PFSK-1 (cell line): ENCODE measurements around the gene ZBED4.

ENCODE experiments used
- FOXP2 ChIP-seq: optimal IDR thresholded peaks from 2 replicates; pipeline ENCODE3; 2011; ENCODE audit warnings: borderline replicate concordance, control low read depth, inconsistent platforms; ENCODE audit not compliant: insufficient read depth; ENCODE audit errors: extremely low read length, extremely low read depth
- POLR2AphosphoS5 ChIP-seq: IDR thresholded peaks from 2 replicates; pipeline ENCODE4 v1.6.1; 2012; ENCODE audit warnings: low read depth, mild to moderate bottlenecking, control low read depth, low read length, moderate library complexity
- SIN3A ChIP-seq: IDR thresholded peaks from 2 replicates; pipeline ENCODE4 v1.6.1; 2012; ENCODE audit warnings: mild to moderate bottlenecking, low read length, moderate library complexity, borderline replicate concordance; ENCODE audit not compliant: insufficient read depth
- TAF1 ChIP-seq: IDR thresholded peaks from 2 replicates; pipeline ENCODE4 v1.6.1; 2012; ENCODE audit warnings: low read length, control low read depth, borderline replicate concordance; ENCODE audit not compliant: insufficient read depth
- TF ChIP-seq, protein P1 (sequence below), 2 experiments: IDR thresholded peaks; 2 replicates each; pipeline versions ENCODE4 v1.6.1 to v1.8.0; 2011 to 2012; ENCODE audit warnings: low read depth in 2 of 2, low read length in 2 of 2, control low read depth in 1 of 2, inconsistent platforms in 1 of 2, mild to moderate bottlenecking in 1 of 2, moderate library complexity in 1 of 2; ENCODE audit not compliant: insufficient read depth in 1 of 2

The ZBED4 gene

DNA sequence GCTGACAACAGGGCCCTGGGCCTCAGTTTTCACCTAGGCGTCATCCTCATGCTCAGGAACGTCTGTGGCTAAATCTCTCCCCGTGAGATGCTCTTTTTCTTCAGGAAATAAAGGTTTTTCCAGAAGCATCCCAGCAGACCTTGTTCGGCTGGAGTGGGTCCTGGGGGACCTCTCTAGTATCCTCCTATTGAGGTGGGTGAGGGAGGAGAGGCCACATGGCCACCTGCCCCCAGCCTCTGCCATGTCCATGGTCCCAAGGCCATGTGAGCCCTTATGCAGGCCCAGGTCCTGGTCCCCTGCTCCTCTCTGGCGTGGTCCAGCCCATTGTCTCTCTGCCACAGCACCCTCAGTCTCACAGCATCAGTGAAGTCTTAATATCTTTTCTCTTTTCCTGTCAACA lies 42.6 kb downstream of the ZBED4 start:
- no peak for TF ChIP-seq POLR2AphosphoS5
- no peak for TF ChIP-seq TAF1
- TF ChIP-seq, protein P1, sequence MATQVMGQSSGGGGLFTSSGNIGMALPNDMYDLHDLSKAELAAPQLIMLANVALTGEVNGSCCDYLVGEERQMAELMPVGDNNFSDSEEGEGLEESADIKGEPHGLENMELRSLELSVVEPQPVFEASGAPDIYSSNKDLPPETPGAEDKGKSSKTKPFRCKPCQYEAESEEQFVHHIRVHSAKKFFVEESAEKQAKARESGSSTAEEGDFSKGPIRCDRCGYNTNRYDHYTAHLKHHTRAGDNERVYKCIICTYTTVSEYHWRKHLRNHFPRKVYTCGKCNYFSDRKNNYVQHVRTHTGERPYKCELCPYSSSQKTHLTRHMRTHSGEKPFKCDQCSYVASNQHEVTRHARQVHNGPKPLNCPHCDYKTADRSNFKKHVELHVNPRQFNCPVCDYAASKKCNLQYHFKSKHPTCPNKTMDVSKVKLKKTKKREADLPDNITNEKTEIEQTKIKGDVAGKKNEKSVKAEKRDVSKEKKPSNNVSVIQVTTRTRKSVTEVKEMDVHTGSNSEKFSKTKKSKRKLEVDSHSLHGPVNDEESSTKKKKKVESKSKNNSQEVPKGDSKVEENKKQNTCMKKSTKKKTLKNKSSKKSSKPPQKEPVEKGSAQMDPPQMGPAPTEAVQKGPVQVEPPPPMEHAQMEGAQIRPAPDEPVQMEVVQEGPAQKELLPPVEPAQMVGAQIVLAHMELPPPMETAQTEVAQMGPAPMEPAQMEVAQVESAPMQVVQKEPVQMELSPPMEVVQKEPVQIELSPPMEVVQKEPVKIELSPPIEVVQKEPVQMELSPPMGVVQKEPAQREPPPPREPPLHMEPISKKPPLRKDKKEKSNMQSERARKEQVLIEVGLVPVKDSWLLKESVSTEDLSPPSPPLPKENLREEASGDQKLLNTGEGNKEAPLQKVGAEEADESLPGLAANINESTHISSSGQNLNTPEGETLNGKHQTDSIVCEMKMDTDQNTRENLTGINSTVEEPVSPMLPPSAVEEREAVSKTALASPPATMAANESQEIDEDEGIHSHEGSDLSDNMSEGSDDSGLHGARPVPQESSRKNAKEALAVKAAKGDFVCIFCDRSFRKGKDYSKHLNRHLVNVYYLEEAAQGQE (IDR thresholded peaks at IDR 0.05; ENCODE audit: insufficient read depth in 1 of 2, low read depth in 2 of 2, low read length in 2 of 2): no peak
- no peak for TF ChIP-seq SIN3A
- TF ChIP-seq FOXP2: no peak

DNA sequence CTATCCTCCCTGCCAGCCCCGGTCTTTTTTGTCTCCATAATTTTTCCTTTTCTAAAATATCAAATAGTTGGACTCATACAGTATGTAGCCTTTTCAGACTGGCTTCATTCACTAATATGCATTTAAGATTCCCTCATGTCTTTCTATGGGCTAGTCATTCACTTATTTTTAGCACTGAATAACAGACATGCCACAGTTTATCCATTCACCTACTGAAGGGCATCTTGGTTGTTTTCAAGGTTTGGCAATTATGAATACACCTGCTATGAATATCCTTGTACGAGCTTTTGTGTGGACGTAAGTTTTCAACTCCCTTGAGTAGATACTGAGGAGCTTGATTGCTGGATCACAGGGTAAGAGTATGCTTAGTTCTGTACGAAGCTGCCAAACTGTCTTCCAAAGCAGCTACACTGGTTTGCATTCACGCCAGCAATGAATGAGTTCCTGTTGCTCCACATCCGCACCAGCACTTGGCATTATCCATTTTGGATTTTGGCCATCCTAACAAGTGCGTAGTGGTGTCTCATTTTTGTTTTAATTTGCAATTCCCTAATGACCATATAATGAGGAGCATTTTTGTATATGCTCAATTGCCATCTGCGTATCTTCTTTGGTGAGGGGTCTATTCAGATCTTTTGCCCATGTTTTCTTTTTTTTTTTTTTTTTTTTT lies 43.5 kb downstream of the ZBED4 start:
- TF ChIP-seq FOXP2 (no peak), TAF1 (no peak), SIN3A (no peak), POLR2AphosphoS5 (no peak)
- TF ChIP-seq, protein P1 (IDR thresholded peaks at IDR 0.05; ENCODE audit: insufficient read depth in 1 of 2, low read depth in 2 of 2, low read length in 2 of 2): no peak

DNA sequence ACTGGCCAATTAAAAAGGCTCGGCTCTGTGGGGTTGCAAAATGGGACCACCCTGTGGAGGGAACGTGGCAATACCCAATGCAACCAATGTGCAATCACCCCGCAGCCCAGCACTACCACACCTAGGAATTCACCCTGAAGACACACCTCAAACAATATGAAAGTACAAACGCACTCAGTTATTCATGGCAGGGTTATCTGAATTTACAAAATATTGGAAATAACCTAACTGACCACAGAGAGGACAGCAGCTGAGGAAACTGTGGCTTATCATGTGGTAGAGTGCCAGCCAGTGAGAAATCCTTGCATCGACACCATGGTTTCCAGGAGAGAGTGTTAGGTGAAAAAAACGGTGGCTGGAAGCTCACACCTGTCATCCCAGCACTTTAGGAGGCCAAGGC lies 45.9 kb downstream of the ZBED4 start:
- no peak for TF ChIP-seq POLR2AphosphoS5
- TF ChIP-seq, protein P1 (IDR thresholded peaks at IDR 0.05; ENCODE audit: insufficient read depth in 1 of 2, low read depth in 2 of 2, low read length in 2 of 2): no peak
- no peak for TF ChIP-seq FOXP2
- TF ChIP-seq TAF1: no peak
- TF ChIP-seq SIN3A: no peak

DNA sequence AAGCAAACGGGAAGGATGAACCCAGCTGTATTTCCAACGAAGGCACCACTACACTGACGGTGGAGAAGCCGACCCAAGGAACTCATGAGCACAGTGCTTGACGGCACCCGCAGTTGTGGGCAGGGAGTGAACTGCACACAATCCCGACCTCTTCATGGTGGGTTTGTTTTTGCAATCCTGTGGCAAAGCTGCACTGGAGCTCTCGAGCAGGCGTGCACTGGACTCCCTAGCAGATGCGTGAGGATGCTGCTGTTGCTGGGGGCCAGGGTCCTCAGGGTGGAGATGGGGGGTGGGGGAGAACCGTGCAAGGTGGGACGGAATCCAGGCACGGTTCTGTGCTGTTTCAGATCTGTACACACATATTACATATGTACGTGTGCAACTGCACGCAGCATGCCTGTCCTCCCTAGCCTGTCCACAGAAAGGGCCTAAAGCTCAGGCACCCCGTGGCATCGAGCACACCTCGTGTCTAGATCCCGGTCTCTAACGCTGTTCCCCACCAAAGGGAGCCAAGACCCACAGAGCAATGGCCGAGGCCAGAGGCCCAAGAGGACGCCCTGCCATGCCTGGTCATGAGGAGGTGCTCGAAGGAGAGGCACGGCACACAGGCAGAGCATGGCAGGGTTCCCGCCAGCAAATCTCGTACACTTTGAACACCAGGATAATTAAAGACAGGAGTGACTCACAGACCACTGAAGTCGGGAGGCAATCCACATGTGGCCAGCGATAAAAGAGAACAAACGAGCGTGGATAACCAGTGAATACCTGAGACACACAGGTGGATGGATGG lies 47.0 kb downstream of the ZBED4 start:
- TF ChIP-seq FOXP2: no peak
- TF ChIP-seq TAF1: no peak
- TF ChIP-seq, protein P1 (IDR thresholded peaks at IDR 0.05; ENCODE audit: insufficient read depth in 1 of 2, low read depth in 2 of 2, low read length in 2 of 2): no peak
- TF ChIP-seq SIN3A: no peak
- no peak for TF ChIP-seq POLR2AphosphoS5
